Neural progenitor cell (in vitro differentiated cells): Measurements from ENCODE around the gene CHMP2A. TPM values are rescaled to one million over a fixed set of nuclear protein-coding genes. Genes with fewer than 3 reads are reported as not detected.
A peak's percentile ranks its signal among the peaks of the same experiment; 100 is the strongest.

ENCODE experiments used
- DNase-seq: peaks from one replicate; pipeline ENCODE4 v3.0.0-alpha.2; 2016; ENCODE audit warnings: low spot score
- H2AFZ ChIP-seq: fragments of 200-600 bp; sonication (generic); replicated peaks from 2 replicates; pipeline ENCODE4 v1.6.1; 2016; ENCODE audit warnings: antibody characterized with exemption
- H3F3A ChIP-seq: fragments of 200-600 bp; sonication (generic); 2 replicates; pipeline ENCODE4 v1.6.1; 2016; ENCODE audit warnings: antibody characterized with exemption, low read depth
- H3K27ac ChIP-seq: fragments of 200-600 bp; sonication (generic); 2 replicates; pipeline ENCODE4 v1.5.1; 2016; ENCODE audit warnings: mild to moderate bottlenecking
- H3K27me3 ChIP-seq: fragments of 200-600 bp; sonication (generic); 2 replicates; pipeline ENCODE4 v1.6.1; 2016; ENCODE audit warnings: mild to moderate bottlenecking, moderate library complexity
- H3K36me3 ChIP-seq: fragments of 200-600 bp; sonication (generic); 2 replicates; pipeline ENCODE4 v1.5.1; 2016
- H3K4me1 ChIP-seq: fragments of 200-600 bp; sonication (generic); 2 replicates; pipeline ENCODE4 v1.6.1; 2016; ENCODE audit warnings: mixed run types
- H3K4me2 ChIP-seq: fragments of 200-600 bp; sonication (generic); 2 replicates; pipeline ENCODE4 v1.6.1; 2016
- H3K4me3 ChIP-seq: fragments of 200-600 bp; sonication (generic); 2 replicates; pipeline ENCODE4 v1.5.1; 2016
- H3K79me2 ChIP-seq: fragments of 200-600 bp; sonication (generic); 2 replicates; pipeline ENCODE4 v1.6.1; 2016; ENCODE audit warnings: low read depth
- H3K9ac ChIP-seq: fragments of 200-600 bp; sonication (generic); 2 replicates; pipeline ENCODE4 v1.6.1; 2016
- H3K9me3 ChIP-seq: fragments of 200-600 bp; sonication (generic); 2 replicates; pipeline ENCODE4 v1.5.1; 2016; ENCODE audit warnings: low read depth
- H4K20me1 ChIP-seq: fragments of 200-600 bp; sonication (generic); 2 replicates; pipeline ENCODE4 v1.6.1; 2016; ENCODE audit warnings: low read depth
- H3K27ac Mint-ChIP-seq: 3 replicates; pipeline ENCODE4 v1.8.0; 2021; ENCODE audit warnings: mixed read lengths
- H3K27me3 Mint-ChIP-seq: 2 replicates; pipeline ENCODE4 v1.8.0; 2022; ENCODE audit warnings: low read depth, mild to moderate bottlenecking, inconsistent platforms, moderate library complexity, mixed read lengths; ENCODE audit not compliant: insufficient read depth
- H3K36me3 Mint-ChIP-seq: 3 replicates; pipeline ENCODE4 v1.8.0; 2021; ENCODE audit warnings: mixed read lengths
- H3K4me1 Mint-ChIP-seq: 3 replicates; pipeline ENCODE4 v1.8.0; 2021; ENCODE audit warnings: mixed read lengths
- H3K4me3 Mint-ChIP-seq: 3 replicates; pipeline ENCODE4 v1.8.0; 2021; ENCODE audit warnings: mild to moderate bottlenecking, moderate library complexity, mixed read lengths
- H3K9me3 Mint-ChIP-seq: 3 replicates; pipeline ENCODE4 v1.8.0; 2020; ENCODE audit warnings: mixed read lengths
- CTCF ChIP-seq: fragments of 200-600 bp; sonication (generic); IDR thresholded peaks from 2 replicates; pipeline ENCODE4 v1.5.1; 2017; ENCODE audit warnings: antibody characterized with exemption, mild to moderate bottlenecking
- EZH2 ChIP-seq: fragments of 200-600 bp; sonication (generic); IDR thresholded peaks from 2 replicates; pipeline ENCODE4 v1.6.1; 2017; ENCODE audit warnings: antibody characterized with exemption, mild to moderate bottlenecking, moderate library complexity
- EZH2phosphoT487 ChIP-seq: fragments of 200-600 bp; sonication (generic); IDR thresholded peaks from 2 replicates; pipeline ENCODE4 v1.6.1; 2017; ENCODE audit warnings: antibody characterized with exemption
- total RNA-seq: library from RNA; depleted of rRNA; stranded (reverse); fragments of >200 nt; gene quantifications from 2 replicates; pipeline ENCODE4 v1.2.3, GENCODE V29; 2015; ENCODE audit warnings: low replicate concordance

CHMP2A gene
- total RNA-seq, 1 donor from 2014 or later, result 148 TPM

- Mint-ChIP-seq H3K4me1 (peaks cover 44% of the 10 kb centered on the region), H3K4me3 (peak overlapping the region; percentile 98), H3K9me3 (no peaks in the 10 kb centered on the region), H3K27me3 (peaks cover 18% of the 10 kb centered on the region), H3K27ac (peak overlapping the region; percentile 99), H3K36me3 (peaks cover 14% of the 10 kb centered on the region)
- Histone ChIP-seq H3K4me3 (peak overlapping the region; percentile 65), H3K36me3 (no peaks in the 10 kb centered on the region), H3K79me2 (peaks cover 47% of the 10 kb centered on the region), H3K27ac (peak overlapping the region; percentile 100), H3K9me3 (no peaks in the 10 kb centered on the region), H4K20me1 (peaks cover 15% of the 10 kb centered on the region), H3F3A (peaks cover 70% of the 10 kb centered on the region), H3K9ac (peak overlapping the region; percentile 99), H3K4me1 (peaks cover 20% of the 10 kb centered on the region), H2AFZ (peak overlapping the region; percentile 86), H3K4me2 (peak overlapping the region; percentile 81), H3K27me3 (peaks cover 20% of the 10 kb centered on the region)
- DNase-seq, result peak; percentile 100
- no peak for TF ChIP-seq CTCF
- no peak for TF ChIP-seq EZH2
- TF ChIP-seq EZH2phosphoT487, result no peak
These were observed 3.8 kb upstream of the CHMP2A start for GRCh38 chr19:58558623-58559274.

GRCh38 chr19:58558066-58558622, 3.2 kb upstream of the CHMP2A start, which contains the start of gene UBE2M:
Gene UBE2M, minus strand, starts transcription at chr19:58558611. Its CDS starts 230 bp downstream, at chr19:58558381.
- Mint-ChIP-seq H3K4me3 (peak within 1 kb of the TSS; percentile 98), H3K27ac (peak within 1 kb of the TSS; percentile 99), H3K27me3 (peaks cover 18% of the 10 kb centered on the region), H3K4me1 (peaks cover 47% of the 10 kb centered on the region), H3K9me3 (no peaks in the 10 kb centered on the region), H3K36me3 (peaks cover 15% of the 10 kb centered on the region)
- H2AFZ ChIP-seq, result peak within 1 kb of the TSS; percentile 86
- peak within 1 kb of the TSS; percentile 65 for H3K4me3 ChIP-seq
- TF ChIP-seq EZH2 (no peak), EZH2phosphoT487 (no peak), CTCF (no peak)
- H4K20me1 ChIP-seq, result peaks cover 15% of the 10 kb centered on the region
- H3K27me3 ChIP-seq, result peaks cover 14% of the 10 kb centered on the region
- no peak for DNase-seq
- peak within 1 kb of the TSS; percentile 100 for H3K27ac ChIP-seq
- H3K4me2 ChIP-seq, result peak within 1 kb of the TSS; percentile 98
- no peaks in the 10 kb centered on the region for H3K36me3 ChIP-seq
- H3K9me3 ChIP-seq, result no peaks in the 10 kb centered on the region
- peak within 1 kb of the TSS; percentile 99 for H3K9ac ChIP-seq
- H3K79me2 ChIP-seq, result peaks cover 50% of the 10 kb centered on the region
- peaks cover 72% of the 10 kb centered on the region for H3F3A ChIP-seq
- peaks cover 23% of the 10 kb centered on the region for H3K4me1 ChIP-seq

GRCh38 chr19:58557221-58558065, 2.5 kb upstream of the CHMP2A start:
- Histone ChIP-seq H3F3A (peaks cover 76% of the 10 kb centered on the region), H3K27me3 (peaks cover 7% of the 10 kb centered on the region), H2AFZ (no peak overlapping the region), H3K79me2 (peaks cover 52% of the 10 kb centered on the region), H3K9me3 (no peaks in the 10 kb centered on the region), H3K9ac (peak overlapping the region; percentile 94), H3K27ac (peak overlapping the region; percentile 61), H3K4me3 (peak overlapping the region; percentile 65), H4K20me1 (peaks cover 15% of the 10 kb centered on the region), H3K36me3 (no peaks in the 10 kb centered on the region), H3K4me1 (peaks cover 23% of the 10 kb centered on the region), H3K4me2 (peak overlapping the region; percentile 98)
- Mint-ChIP-seq H3K27me3 (peaks cover 20% of the 10 kb centered on the region), H3K9me3 (no peaks in the 10 kb centered on the region), H3K27ac (peak overlapping the region; percentile 96), H3K36me3 (peaks cover 19% of the 10 kb centered on the region), H3K4me3 (peak overlapping the region; percentile 97), H3K4me1 (peaks cover 51% of the 10 kb centered on the region)
- DNase-seq, result no peak
- TF ChIP-seq CTCF (no peak), EZH2phosphoT487 (no peak), EZH2 (no peak)
